Left ventricle myocardium inferior (tissue), 1 donor: ENCODE measurements around the gene NSUN4. TPM values are rescaled to one million over a fixed set of nuclear protein-coding genes. Genes with fewer than 3 reads are reported as not detected.

Source experiments
- DNase-seq: peaks from one replicate; pipeline ENCODE4 v3.0.0-alpha.2; 2020
- H3K27ac ChIP-seq: fragments of 200-600 bp; replicated peaks from 2 replicates; pipeline ENCODE4 v1.8.0; 2021
- H3K27me3 ChIP-seq: fragments of 200-600 bp; 2 replicates; pipeline ENCODE4 v1.8.0; 2021; ENCODE audit warnings: low read depth
- H3K36me3 ChIP-seq: fragments of 200-600 bp; 2 replicates; pipeline ENCODE4 v1.8.0; 2021
- H3K4me1 ChIP-seq: fragments of 200-600 bp; 2 replicates; pipeline ENCODE4 v1.8.0; 2021
- H3K4me3 ChIP-seq: fragments of 200-600 bp; 2 replicates; pipeline ENCODE4 v1.8.0; 2021; ENCODE audit warnings: mild to moderate bottlenecking, moderate library complexity
- H3K9me3 ChIP-seq: fragments of 200-600 bp; replicated peaks from 2 replicates; pipeline ENCODE4 v1.8.0; 2021
- intact Hi-C: fragments of 100-400 bp; cut with micrococcal nuclease; formaldehyde crosslinking; loops from one replicate; pipeline ENCODE4 v1.11.0; 2022
- total RNA-seq: library from RNA; stranded (reverse); fragmentation: NEBNext Ultra II Directional; extraction: Animal tissue kit (Norgen Biotek cat#: 25700); gene quantifications from one replicate; pipeline ENCODE4 v1.2.1, GENCODE V29; 2021
- TF ChIP-seq, protein P1 (sequence below): fragments of 200-600 bp; IDR thresholded peaks from 2 replicates; pipeline ENCODE4 v1.8.0; 2021; ENCODE audit warnings: antibody characterized with exemption, mild to moderate bottlenecking, borderline replicate concordance
- donor health status: DM: no; HTN: yes; CAD: no; lungs with severe emphysema.

Gene NSUN4
- total RNA-seq, 1 donor from 2014 or later, result 14.1 TPM

DNA sequence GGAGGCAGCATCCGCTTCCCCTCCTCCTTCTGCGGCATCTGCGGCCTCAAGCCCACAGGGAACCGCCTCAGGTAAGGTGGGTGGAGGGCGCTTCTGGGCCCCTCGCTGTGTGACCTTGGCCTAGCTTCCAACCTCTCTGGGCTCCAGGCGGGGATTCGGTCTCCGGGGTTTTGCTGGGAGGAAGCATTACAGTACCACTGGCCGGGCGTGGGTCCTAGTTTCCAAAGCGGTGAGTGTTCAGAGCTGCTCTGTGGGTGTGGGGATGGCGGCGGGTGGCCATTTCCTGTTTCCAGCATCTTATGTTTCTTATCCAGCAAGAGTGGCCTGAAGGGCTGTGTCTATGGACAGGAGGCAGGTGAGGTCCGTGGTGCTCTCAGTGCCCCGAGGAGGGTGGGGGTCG lies 65.1 kb downstream of the NSUN4 start:
- Histone ChIP-seq H3K4me1 (peaks cover 13% of the 10 kb centered on the region), H3K27ac (no peak overlapping the region), H3K9me3 (no peaks in the 10 kb centered on the region), H3K4me3 (no peak overlapping the region), H3K27me3 (no peaks in the 10 kb centered on the region), H3K36me3 (peaks cover 4% of the 10 kb centered on the region)
- TF ChIP-seq, protein P1, sequence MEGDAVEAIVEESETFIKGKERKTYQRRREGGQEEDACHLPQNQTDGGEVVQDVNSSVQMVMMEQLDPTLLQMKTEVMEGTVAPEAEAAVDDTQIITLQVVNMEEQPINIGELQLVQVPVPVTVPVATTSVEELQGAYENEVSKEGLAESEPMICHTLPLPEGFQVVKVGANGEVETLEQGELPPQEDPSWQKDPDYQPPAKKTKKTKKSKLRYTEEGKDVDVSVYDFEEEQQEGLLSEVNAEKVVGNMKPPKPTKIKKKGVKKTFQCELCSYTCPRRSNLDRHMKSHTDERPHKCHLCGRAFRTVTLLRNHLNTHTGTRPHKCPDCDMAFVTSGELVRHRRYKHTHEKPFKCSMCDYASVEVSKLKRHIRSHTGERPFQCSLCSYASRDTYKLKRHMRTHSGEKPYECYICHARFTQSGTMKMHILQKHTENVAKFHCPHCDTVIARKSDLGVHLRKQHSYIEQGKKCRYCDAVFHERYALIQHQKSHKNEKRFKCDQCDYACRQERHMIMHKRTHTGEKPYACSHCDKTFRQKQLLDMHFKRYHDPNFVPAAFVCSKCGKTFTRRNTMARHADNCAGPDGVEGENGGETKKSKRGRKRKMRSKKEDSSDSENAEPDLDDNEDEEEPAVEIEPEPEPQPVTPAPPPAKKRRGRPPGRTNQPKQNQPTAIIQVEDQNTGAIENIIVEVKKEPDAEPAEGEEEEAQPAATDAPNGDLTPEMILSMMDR, result no peak
- intact Hi-C loops, result no loop called here
- no peak for DNase-seq

DNA sequence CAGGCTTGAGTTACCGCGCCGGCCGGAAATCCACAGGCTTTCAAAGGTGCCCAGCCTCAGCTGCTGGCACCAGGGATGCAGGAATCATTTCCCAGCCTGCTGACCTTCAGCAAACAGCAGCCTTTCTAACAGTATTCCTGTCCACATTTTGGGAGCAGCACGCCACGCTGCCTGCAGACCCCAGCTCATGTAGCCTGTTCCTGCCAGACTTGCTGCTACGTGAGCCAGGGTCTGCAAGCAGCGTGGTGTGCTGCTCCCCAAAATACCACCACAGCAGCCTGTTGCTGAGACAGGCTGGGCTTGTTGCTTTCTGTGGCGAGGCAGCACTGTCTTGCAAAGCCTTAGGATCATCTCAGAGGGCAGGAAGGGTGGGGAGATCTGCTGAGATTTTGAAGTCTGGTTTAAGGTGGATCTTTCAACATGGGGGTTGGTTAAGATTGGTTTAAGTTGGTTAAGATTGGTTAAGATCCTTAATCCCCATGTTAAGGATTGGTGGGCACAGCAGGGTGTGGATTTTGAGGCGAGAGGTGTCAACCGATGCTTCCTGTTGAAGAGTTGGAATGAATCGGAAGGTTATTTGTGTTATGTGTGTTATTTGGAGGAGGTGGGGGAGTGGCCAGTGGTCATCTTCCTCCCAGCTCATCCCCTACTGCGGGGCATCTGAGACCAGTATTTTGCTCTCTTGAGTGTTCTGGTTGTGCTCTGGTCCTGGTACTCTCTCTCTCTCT lies 66.4 kb downstream of the NSUN4 start:
- H3K27ac ChIP-seq, result no peak overlapping the region
- intact Hi-C loops, result no loop called here
- no peaks in the 10 kb centered on the region for H3K27me3 ChIP-seq
- no peaks in the 10 kb centered on the region for H3K9me3 ChIP-seq
- peaks cover 8% of the 10 kb centered on the region for H3K4me1 ChIP-seq
- peaks cover 4% of the 10 kb centered on the region for H3K36me3 ChIP-seq
- DNase-seq, result no peak
- TF ChIP-seq, protein P1, result no peak
- peak overlapping the region; percentile 50 for H3K4me3 ChIP-seq

DNA sequence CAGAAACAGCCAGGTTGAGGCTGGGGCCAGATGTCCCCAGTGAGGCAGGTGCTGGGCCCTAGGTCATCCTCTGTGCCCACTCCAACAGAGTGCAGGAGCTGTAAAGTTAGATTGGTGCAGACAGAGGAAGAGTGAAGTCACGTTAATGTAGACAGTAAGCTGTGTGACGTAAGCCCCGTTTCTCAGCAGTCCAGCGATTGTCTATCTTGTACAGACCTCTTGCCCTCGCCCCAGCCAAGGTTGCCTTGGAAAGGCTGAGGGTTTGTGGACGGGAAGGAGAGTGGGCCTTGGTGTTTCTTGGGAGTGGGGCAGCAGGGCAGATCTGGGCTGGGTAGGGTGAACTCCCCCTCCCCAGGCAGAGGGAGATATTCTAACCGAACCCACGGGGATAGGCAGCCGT lies 67.0 kb downstream of the NSUN4 start:
- DNase-seq, result no peak
- Histone ChIP-seq H3K4me1 (peaks cover 4% of the 10 kb centered on the region), H3K36me3 (peaks cover 4% of the 10 kb centered on the region), H3K4me3 (no peak overlapping the region), H3K27ac (no peak overlapping the region), H3K27me3 (no peaks in the 10 kb centered on the region), H3K9me3 (no peaks in the 10 kb centered on the region)
- TF ChIP-seq, protein P1, result no peak
- intact Hi-C loops, result no loop called here

DNA sequence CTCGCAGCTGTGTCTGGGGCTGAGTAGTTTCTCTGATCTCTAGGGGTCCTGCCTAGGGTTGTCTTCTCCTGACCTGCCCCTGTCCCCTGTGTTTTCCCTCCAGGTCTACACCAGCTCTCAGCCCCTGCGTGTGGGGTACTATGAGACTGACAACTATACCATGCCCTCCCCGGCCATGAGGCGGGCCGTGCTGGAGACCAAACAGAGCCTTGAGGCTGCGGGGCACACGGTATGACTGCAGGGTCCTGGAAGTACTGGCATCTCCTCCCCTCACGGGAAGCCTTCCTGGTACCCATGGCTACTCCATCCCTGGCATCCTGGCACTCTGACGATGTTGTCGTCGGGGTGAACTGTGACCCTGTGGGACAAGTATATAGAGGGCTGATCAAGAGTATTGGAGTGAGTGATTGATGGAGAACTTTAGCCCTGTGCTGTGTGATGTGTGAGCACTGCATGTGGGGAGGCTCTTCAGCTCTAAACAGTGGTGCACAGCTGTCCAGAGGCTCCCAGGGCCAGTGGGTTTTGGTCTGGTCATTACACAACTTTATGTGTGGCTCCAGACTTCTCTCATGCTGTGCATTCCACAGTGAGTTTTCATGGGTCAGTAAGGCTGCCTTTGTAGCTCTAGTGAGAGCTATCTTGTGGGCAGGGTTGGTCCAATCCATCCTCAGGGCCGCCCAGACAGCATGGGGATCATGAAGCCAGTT lies 67.9 kb downstream of the NSUN4 start:
- intact Hi-C loops, result no loop called here
- peaks cover 4% of the 10 kb centered on the region for H3K4me1 ChIP-seq
- no peak overlapping the region for H3K4me3 ChIP-seq
- H3K27ac ChIP-seq, result no peak overlapping the region
- no peaks in the 10 kb centered on the region for H3K27me3 ChIP-seq
- DNase-seq, result no peak
- peaks cover 4% of the 10 kb centered on the region for H3K36me3 ChIP-seq
- TF ChIP-seq, protein P1, result no peak
- H3K9me3 ChIP-seq, result no peaks in the 10 kb centered on the region

DNA sequence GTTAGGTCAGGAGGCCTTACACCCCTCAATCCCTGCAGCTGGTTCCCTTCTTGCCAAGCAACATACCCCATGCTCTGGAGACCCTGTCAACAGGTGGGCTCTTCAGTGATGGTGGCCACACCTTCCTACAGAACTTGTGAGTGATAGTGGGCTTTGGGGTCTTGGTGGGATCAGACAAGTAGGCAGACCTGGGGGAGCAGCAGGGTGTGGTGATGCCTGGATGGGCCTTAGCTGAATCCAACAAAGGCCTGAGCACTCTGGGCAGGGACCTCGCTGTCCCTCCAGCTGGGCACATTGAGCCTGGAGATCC lies 68.4 kb downstream of the NSUN4 start:
- Histone ChIP-seq H3K27me3 (no peaks in the 10 kb centered on the region), H3K9me3 (no peaks in the 10 kb centered on the region), H3K4me3 (no peak overlapping the region), H3K4me1 (peaks cover 4% of the 10 kb centered on the region), H3K27ac (no peak overlapping the region), H3K36me3 (peaks cover 4% of the 10 kb centered on the region)
- TF ChIP-seq, protein P1, result no peak
- no peak for DNase-seq
- intact Hi-C loops, result no loop called here
